HG03045 (cell line): ENCODE results near the gene ADPRHL1.
"Not testable (repeated sequence)": the region's sequence is repeated elsewhere in the genome, so short reads cannot be mapped to it uniquely, and the experiment has no call there.

Experiments
- ATAC-seq: cut with Tn5 transposase; IDR thresholded peaks from one replicate; pipeline ENCODE4 v1.9.1; 2021; ENCODE audit warnings: mild to moderate bottlenecking, moderate library complexity; ENCODE audit not compliant: unreplicated experiment

Gene ADPRHL1

GRCh38 chr13:113456116-113456702 is 2.9 kb upstream of the ADPRHL1 start:
- no peak for ATAC-seq

- no peak for ATAC-seq
These were observed 2.1 kb upstream of the ADPRHL1 start for GRCh38 chr13:113455384-113455783.

DNA sequence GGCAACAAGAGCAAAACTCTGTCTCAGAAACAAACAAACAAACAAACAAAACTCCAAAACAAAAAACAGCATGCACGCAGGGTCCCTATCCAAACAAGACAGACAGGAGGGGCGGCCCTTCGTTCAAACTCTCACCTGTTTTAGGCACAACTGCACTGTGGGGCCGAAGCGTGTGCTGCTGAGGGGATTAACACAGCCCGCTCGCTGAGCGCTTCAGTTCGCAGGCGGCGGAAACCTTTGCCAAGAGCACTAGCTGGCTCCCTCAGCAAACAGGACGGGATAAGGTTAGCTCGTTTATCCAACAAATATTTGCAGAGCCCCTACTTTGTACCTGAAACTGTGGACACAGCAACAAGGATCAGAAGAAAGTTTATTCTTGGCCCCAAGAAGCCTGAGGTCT is 1.6 kb upstream of the ADPRHL1 start:
- no peak for ATAC-seq

GRCh38 chr13:113452466-113452865 is 822 bp downstream of the ADPRHL1 start:
- no peak for ATAC-seq

GRCh38 chr13:113451951-113452421 is 1.3 kb downstream of the ADPRHL1 start:
- ATAC-seq = no peak

DNA sequence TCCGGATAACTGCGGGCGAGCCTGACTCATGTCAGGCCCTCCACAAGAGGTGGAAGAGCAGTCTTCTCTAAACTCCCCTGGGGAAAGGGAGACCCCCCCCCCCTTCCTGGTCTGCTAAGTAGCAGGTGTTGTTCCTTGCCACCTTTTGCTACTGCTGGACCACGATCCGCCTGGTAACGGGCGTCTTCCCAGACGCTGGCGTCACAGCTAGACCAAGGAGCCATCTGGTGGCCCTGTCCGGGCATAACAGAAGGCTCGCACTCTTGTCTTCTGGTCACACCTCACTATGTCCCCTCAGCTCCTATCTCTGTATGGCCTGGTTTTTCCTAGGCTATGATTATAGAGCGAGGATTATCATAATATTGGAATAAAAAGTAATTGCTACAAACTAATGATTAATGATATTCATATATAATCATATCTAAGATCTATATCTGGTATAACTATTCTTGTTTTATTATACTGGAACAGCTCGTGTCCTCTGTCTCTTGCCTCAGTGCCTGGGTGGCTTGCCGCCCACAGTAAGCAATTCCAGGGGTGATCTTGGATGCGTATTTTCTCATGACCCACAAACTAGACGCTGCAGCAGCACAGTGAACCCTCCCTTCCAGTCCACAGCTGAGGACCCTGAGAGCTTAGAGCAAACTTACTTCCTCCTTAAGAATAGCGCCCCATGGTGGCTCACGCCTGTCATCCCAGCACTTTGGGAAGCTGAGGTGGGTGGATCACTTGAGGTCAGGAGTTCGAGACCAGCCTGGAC is 2.2 kb downstream of the ADPRHL1 start:
- ATAC-seq = not testable (repeated sequence)

GRCh38 chr13:113450348-113450744 is 2.9 kb downstream of the ADPRHL1 start:
- not testable (repeated sequence) for ATAC-seq

DNA sequence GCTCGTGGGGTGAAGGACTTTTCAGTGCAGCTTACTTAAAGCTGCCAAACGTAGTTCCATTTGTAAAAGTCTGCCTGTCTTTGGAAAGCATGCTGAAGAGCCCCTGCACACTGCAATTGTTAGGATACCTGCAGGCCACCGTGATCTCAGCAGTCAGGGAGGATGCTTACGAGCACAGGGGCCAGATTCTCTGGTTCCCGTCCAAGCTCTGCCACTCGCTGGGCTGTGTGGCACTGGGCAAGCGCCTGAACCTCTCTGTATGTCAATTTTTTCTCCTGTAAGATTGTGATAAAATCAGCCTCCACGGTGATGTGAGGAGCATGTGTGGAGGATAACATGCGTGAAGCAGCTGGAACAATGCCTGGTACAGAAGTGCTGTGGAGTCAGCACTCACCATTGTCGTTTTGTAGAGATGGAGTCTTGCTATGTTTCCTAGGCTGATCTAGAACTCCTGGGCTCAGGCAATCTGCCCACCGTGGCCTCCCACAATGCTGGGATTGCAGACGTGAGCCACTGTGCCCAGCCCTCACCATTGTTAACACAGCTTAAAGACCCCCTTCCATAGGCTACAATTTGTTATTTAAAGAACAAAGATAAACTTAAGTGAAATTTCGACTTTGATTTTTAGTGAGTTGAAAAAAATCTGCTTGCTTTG is 3.5 kb downstream of the ADPRHL1 start:
- ATAC-seq = no peak

DNA sequence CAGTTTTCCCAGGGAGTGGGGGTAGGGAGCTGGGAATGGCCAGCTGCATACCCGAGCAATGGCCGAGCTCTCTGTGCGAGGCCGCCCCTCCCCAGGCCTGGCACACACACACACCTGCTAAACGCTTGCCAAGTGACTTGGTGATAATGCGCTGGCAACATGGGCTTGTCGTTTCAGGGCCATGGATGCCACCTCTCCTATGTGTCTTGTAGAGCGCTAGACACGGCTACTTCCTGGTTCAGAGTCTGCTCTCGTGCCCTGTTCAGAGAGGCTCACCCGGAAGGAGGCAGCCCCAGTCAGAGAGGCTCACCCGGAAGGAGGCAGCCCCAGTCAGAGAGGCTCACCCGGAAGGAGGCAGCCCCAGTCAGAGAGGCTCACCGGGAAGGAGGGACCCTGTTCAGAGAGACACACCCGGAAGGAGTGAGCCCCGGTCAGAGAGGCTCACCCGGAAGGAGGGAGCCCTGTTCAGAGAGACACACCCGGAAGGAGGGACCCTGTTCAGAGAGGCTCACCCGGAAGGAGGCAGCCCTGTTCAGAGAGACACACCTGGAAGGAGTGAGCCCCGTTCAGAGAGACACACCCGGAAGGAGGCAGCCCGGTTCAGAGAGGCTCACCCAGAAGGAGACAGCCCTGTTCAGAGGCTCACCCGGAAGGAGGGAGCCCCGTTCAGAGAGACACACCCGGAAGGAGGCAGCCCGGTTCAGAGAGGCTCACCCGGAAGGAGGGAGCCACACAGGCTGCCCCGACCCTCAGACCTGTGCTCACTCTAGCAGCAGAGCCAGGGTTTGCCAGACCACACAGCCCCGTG is 4.2 kb downstream of the ADPRHL1 start:
- peak; percentile 50 for ATAC-seq

- ATAC-seq = peak; percentile 14
These were observed 4.8 kb downstream of the ADPRHL1 start for GRCh38 chr13:113448545-113448884.

DNA sequence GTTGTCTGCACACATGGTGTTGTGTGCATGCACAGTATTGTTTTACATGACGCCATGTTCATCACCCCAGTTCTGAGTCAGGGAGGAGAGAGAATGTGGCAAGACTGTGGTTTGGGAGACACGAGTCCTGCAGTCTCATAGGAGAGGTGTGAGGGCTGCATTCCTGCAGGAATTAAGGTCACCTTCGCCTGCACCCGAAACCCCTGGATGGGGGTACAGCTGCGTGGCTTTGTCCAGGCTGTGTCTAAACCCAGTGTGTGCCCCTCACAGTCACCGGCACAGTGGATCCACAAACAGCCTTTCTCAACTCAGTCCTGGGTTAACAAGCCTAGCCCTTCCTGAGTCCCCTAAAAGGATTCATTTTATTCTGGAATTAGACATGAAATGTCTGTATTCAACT is 5.7 kb downstream of the ADPRHL1 start:
- no peak for ATAC-seq

- no peak for ATAC-seq
These were observed 6.8 kb downstream of the ADPRHL1 start for GRCh38 chr13:113446488-113446854.

GRCh38 chr13:113445791-113446487 is 7.3 kb downstream of the ADPRHL1 start:
- ATAC-seq = peak; percentile 43

GRCh38 chr13:113443991-113444390 is 9.3 kb downstream of the ADPRHL1 start:
- ATAC-seq = no peak

GRCh38 chr13:113442985-113443362 is 10.3 kb downstream of the ADPRHL1 start:
- no peak for ATAC-seq

- no peak for ATAC-seq
These were observed 10.8 kb downstream of the ADPRHL1 start for GRCh38 chr13:113442354-113442984.

GRCh38 chr13:113441661-113442060 is 11.6 kb downstream of the ADPRHL1 start:
- ATAC-seq = no peak

- no peak for ATAC-seq
These were observed 15.8 kb downstream of the ADPRHL1 start for GRCh38 chr13:113437408-113438010.

GRCh38 chr13:113436866-113437265 is 16.4 kb downstream of the ADPRHL1 start:
- ATAC-seq = not testable (repeated sequence)

- ATAC-seq = not testable (repeated sequence)
These were observed 17.4 kb downstream of the ADPRHL1 start for GRCh38 chr13:113435907-113436306.
